Loucy (cell line): ENCODE measurements around the gene RERE.

Source experiments
- H2AFZ ChIP-seq: fragments of 200-600 bp; sonication (generic); 2 replicates; pipeline ENCODE4 v1.6.0; 2016; ENCODE audit warnings: antibody characterized with exemption, mild to moderate bottlenecking, low read length, moderate library complexity
- H3F3A ChIP-seq: fragments of 200-600 bp; 2 replicates; pipeline ENCODE4 v1.6.0; 2016; ENCODE audit warnings: antibody characterized with exemption, low read depth, mild to moderate bottlenecking
- H3K27me3 ChIP-seq: fragments of 200-600 bp; sonication (generic); 2 replicates; pipeline ENCODE4 v1.6.1; 2014; ENCODE audit warnings: low read length, mild to moderate bottlenecking; ENCODE audit not compliant: insufficient read depth, poor library complexity, severe bottlenecking
- H3K36me3 ChIP-seq: fragments of 200-600 bp; sonication (generic); 2 replicates; pipeline ENCODE4 v1.6.1; 2016; ENCODE audit warnings: low read length; ENCODE audit not compliant: insufficient read depth
- H3K4me1 ChIP-seq: fragments of 200-600 bp; sonication (generic); 2 replicates; pipeline ENCODE4 v1.5.1; 2014; ENCODE audit warnings: low read length, mild to moderate bottlenecking; ENCODE audit not compliant: insufficient read depth, poor library complexity, severe bottlenecking
- H3K4me2 ChIP-seq: fragments of 200-600 bp; sonication (generic); 2 replicates; pipeline ENCODE4 v1.6.0; 2014; ENCODE audit warnings: antibody characterized with exemption, low read length, low read depth, mild to moderate bottlenecking; ENCODE audit not compliant: poor library complexity, severe bottlenecking
- H3K4me3 ChIP-seq: fragments of 200-600 bp; sonication (generic); 2 replicates; pipeline ENCODE4 v1.5.1; 2014; ENCODE audit warnings: low read length, mild to moderate bottlenecking, mixed read lengths; ENCODE audit not compliant: poor library complexity, severe bottlenecking
- H3K79me2 ChIP-seq: fragments of 200-600 bp; sonication (generic); 2 replicates; pipeline ENCODE4 v1.6.1; 2014; ENCODE audit warnings: low read length; ENCODE audit not compliant: insufficient read depth
- H3K9ac ChIP-seq: fragments of 200-600 bp; sonication (generic); 2 replicates; pipeline ENCODE4 v1.6.0; 2014; ENCODE audit warnings: mild to moderate bottlenecking, low read depth, low read length, moderate library complexity; ENCODE audit not compliant: poor library complexity, severe bottlenecking
- H3K9me2 ChIP-seq: fragments of 200-600 bp; sonication (generic); replicated peaks from 2 replicates; pipeline ENCODE4 v1.6.1; 2016; ENCODE audit warnings: low read depth, low read length, mixed read lengths
- H3K9me3 ChIP-seq: fragments of 200-600 bp; sonication (generic); 2 replicates; pipeline ENCODE4 v1.6.1; 2014; ENCODE audit warnings: mild to moderate bottlenecking, antibody characterized with exemption, low read length, low read depth; ENCODE audit not compliant: insufficient read depth
- H4K20me1 ChIP-seq: fragments of 200-600 bp; sonication (generic); 2 replicates; pipeline ENCODE4 v1.6.0; 2014; ENCODE audit warnings: antibody characterized with exemption, low read length, mild to moderate bottlenecking; ENCODE audit not compliant: insufficient read depth, poor library complexity, severe bottlenecking
- CTCF ChIP-seq: fragments of 200-600 bp; sonication (generic); conservative IDR thresholded peaks from 2 replicates; pipeline ENCODE4 v1.5.1; 2014; ENCODE audit warnings: mild to moderate bottlenecking, antibody characterized with exemption, low read length
- EZH2phosphoT487 ChIP-seq: fragments of 200-600 bp; IDR thresholded peaks from 2 replicates; pipeline ENCODE4 v1.6.1; 2018; ENCODE audit warnings: antibody characterized with exemption, mild to moderate bottlenecking, moderate library complexity, borderline replicate concordance

Gene RERE

GRCh38 chr1:8409606-8410005 lies 407.8 kb downstream of the RERE start:
- Histone ChIP-seq H3K4me2 (no peak overlapping the region), H3K79me2 (peaks cover 98% of the 10 kb centered on the region), H2AFZ (no peak overlapping the region), H3K4me1 (peaks cover 15% of the 10 kb centered on the region), H3K9me3 (no peaks in the 10 kb centered on the region), H3K27me3 (no peaks in the 10 kb centered on the region), H4K20me1 (peaks cover 79% of the 10 kb centered on the region), H3K4me3 (no peak overlapping the region), H3F3A (no peaks in the 10 kb centered on the region), H3K9me2 (no peaks in the 10 kb centered on the region), H3K36me3 (peaks cover 72% of the 10 kb centered on the region; the same call in 1 of the 2 replicates), H3K9ac (no peak overlapping the region)
- no peak for TF ChIP-seq EZH2phosphoT487
- no peak for TF ChIP-seq CTCF

GRCh38 chr1:8409106-8409505 lies 408.3 kb downstream of the RERE start:
- no peaks in the 10 kb centered on the region for H3K27me3 ChIP-seq
- no peak overlapping the region for H3K4me2 ChIP-seq
- TF ChIP-seq CTCF (peak; percentile 41), EZH2phosphoT487 (no peak)
- no peak overlapping the region for H2AFZ ChIP-seq
- H3F3A ChIP-seq, result no peaks in the 10 kb centered on the region
- H3K9me2 ChIP-seq, result no peaks in the 10 kb centered on the region
- no peaks in the 10 kb centered on the region for H3K9me3 ChIP-seq
- peaks cover 71% of the 10 kb centered on the region; the same call in 1 of the 2 replicates for H3K36me3 ChIP-seq
- H3K9ac ChIP-seq, result no peak overlapping the region
- H3K79me2 ChIP-seq, result peaks cover 98% of the 10 kb centered on the region
- H3K4me3 ChIP-seq, result no peak overlapping the region
- peaks cover 14% of the 10 kb centered on the region for H3K4me1 ChIP-seq
- H4K20me1 ChIP-seq, result peaks cover 78% of the 10 kb centered on the region

- no peak overlapping the region for H3K4me2 ChIP-seq
- H3K9ac ChIP-seq, result no peak overlapping the region
- H3K4me1 ChIP-seq, result peaks cover 14% of the 10 kb centered on the region
- H3K4me3 ChIP-seq, result no peak overlapping the region
- peaks cover 93% of the 10 kb centered on the region for H3K79me2 ChIP-seq
- H3K9me2 ChIP-seq, result no peaks in the 10 kb centered on the region
- no peaks in the 10 kb centered on the region for H3K27me3 ChIP-seq
- H2AFZ ChIP-seq, result no peak overlapping the region
- H3K9me3 ChIP-seq, result no peaks in the 10 kb centered on the region
- H3F3A ChIP-seq, result no peaks in the 10 kb centered on the region
- TF ChIP-seq EZH2phosphoT487, result no peak
- TF ChIP-seq CTCF, result no peak
- peaks cover 69% of the 10 kb centered on the region; the same call in 1 of the 2 replicates for H3K36me3 ChIP-seq
- H4K20me1 ChIP-seq, result peaks cover 75% of the 10 kb centered on the region
Observed at GRCh38 chr1:8408151-8408839, 409.1 kb downstream of the RERE start.
